HG03457 (cell line): ENCODE data around the gene GRPEL2.
A peak's percentile ranks its signal among the peaks of the same experiment; 100 is the strongest.

ENCODE experiments used
- ATAC-seq: cut with Tn5 transposase; IDR thresholded peaks from one replicate; pipeline ENCODE4 v1.9.1; 2021; ENCODE audit warnings: moderate number of reproducible peaks; ENCODE audit not compliant: unreplicated experiment

The GRPEL2 gene

GRCh38 chr5:149355688-149356087 lies 10.4 kb downstream of the GRPEL2 start:
- no peak for ATAC-seq

- ATAC-seq, result no peak
Observed at GRCh38 chr5:149356391-149356790, 11.1 kb downstream of the GRPEL2 start.

GRCh38 chr5:149357370-149358293 lies 12.3 kb downstream of the GRPEL2 start, which contains the start of gene PCYOX1L:
Gene PCYOX1L, plus strand, starts transcription at chr5:149358046. Its CDS starts 23 bp downstream, at chr5:149358069.
- ATAC-seq, result peak; percentile 99

GRCh38 chr5:149358294-149358651 lies 13.0 kb downstream of the GRPEL2 start:
- ATAC-seq, result peak; percentile 0

- no peak for ATAC-seq
Observed at GRCh38 chr5:149358868-149359495, 13.7 kb downstream of the GRPEL2 start.

GRCh38 chr5:149360272-149360671 lies 15.0 kb downstream of the GRPEL2 start:
- ATAC-seq, result no peak

GRCh38 chr5:149362541-149362940 lies 17.2 kb downstream of the GRPEL2 start:
- ATAC-seq, result no peak

- no peak for ATAC-seq
Observed at GRCh38 chr5:149363358-149363757, 18.1 kb downstream of the GRPEL2 start.

GRCh38 chr5:149363936-149364335 lies 18.6 kb downstream of the GRPEL2 start:
- no peak for ATAC-seq

GRCh38 chr5:149364719-149365118 lies 19.4 kb downstream of the GRPEL2 start:
- ATAC-seq, result no peak

GRCh38 chr5:149365418-149365817 lies 20.1 kb downstream of the GRPEL2 start:
- ATAC-seq, result no peak

- no peak for ATAC-seq
Observed at GRCh38 chr5:149366169-149366729, 20.9 kb downstream of the GRPEL2 start.

GRCh38 chr5:149367249-149367971 lies 22.1 kb downstream of the GRPEL2 start:
- peak; percentile 50 for ATAC-seq

GRCh38 chr5:149367972-149368645 lies 22.8 kb downstream of the GRPEL2 start:
- no peak for ATAC-seq

- no peak for ATAC-seq
Observed at GRCh38 chr5:149370878-149371277, 25.6 kb downstream of the GRPEL2 start.

- ATAC-seq, result peak; percentile 79
Observed at GRCh38 chr5:149371296-149371962, 26.1 kb downstream of the GRPEL2 start.

GRCh38 chr5:149372076-149372795 lies 26.9 kb downstream of the GRPEL2 start:
- no peak for ATAC-seq

- ATAC-seq, result no peak
Observed at GRCh38 chr5:149372932-149373331, 27.6 kb downstream of the GRPEL2 start.

- ATAC-seq, result no peak
Observed at GRCh38 chr5:149374303-149374702, 29.0 kb downstream of the GRPEL2 start.
